H54 (cell line): ENCODE measurements around the gene NUDT13.

ENCODE experiments used
- DNase-seq: peaks from one replicate; pipeline ENCODE4 v3.0.0; 2011; ENCODE audit warnings: low spot score, mixed read lengths; ENCODE audit not compliant: insufficient read length
- FAIRE-seq: peaks from 3 replicates; lab custom pipeline; 2011; peaks lifted over from hg19 to GRCh38; lab: Jason Lieb, UNC
- POLR2A ChIP-seq: IDR thresholded peaks from 2 replicates; pipeline ENCODE4 v1.6.1; 2011; ENCODE audit warnings: low read depth, mild to moderate bottlenecking, low read length

NUDT13 gene

DNA sequence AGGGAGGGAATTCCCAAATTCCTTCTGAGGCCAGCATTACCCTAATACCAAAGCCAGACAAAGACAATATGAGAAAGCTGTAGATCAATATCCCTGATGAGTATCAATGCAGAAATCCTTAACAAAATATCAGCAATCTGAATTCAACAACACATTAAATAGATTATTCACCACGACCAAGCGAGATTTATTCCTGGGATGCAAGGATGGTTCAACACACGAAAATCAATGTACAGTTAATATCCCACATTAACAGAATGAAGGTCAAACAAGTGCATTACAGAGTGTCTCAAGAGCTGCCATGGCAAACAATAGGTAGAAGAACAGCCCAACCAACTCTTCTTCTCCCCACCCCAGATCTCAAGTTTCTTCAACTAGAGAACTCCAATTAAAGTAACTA is 51.4 kb downstream of the NUDT13 start:
- no peak for TF ChIP-seq POLR2A
- FAIRE-seq (peak; percentile 85), DNase-seq (no peak)

DNA sequence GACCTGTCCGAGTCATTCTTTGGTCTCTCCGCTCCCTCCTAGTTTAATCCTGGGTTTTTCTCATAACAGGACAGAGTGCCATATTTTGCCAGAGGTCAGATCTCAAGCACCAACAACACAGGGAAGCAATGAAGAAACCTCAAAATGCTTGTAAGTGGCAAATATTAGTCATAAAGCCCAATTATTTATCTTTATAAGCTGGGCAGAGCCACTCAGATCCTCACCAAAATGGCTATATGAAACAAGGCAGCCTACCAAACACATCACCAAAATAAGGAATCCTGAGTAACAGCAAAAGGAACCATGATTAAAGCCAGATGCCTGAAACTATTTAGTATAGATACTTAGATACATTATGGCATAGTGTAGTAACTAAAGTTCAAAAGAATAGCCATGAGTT is 52.8 kb downstream of the NUDT13 start:
- no peak for FAIRE-seq

DNA sequence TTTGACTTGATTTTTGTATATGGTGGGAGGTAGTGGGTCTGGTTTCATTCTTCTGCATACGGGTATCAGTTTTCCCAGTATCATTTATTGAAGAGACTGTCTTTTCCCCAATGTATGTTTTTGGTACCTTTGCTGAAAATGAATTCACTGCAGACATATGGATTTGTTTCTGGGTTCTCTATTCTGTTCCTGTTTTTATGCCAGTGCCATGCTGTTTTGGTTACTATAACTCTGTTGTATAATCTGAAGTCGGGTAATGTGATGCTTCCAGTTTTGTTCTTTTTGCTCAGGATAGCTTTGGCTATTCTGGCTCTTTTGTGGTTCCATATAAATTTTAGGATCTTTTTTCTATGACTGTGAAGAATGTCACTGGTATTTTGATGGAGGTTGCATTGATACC is 56.7 kb downstream of the NUDT13 start:
- TF ChIP-seq POLR2A, result no peak
- DNase-seq (no peak), FAIRE-seq (no peak)

More for the DNA sequence above, 52.8 kb downstream of the NUDT13 start:
- no peak for TF ChIP-seq POLR2A
- no peak for DNase-seq

DNA sequence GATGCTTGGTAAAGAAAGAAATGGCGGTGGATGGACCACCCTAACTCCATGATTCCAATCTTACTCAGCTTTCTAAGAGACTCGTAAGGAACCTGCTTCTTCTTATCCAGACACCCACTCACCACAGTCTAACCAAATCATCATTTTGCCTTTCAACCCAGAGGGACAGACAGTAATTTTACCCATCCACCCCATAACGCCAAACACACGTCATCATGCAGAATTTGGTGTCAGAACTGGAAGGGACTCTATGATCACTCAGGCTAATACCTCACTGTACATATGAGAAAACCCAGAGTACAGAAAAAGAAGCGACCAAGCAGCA is 57.2 kb downstream of the NUDT13 start:
- DNase-seq (no peak), FAIRE-seq (no peak)
- no peak for TF ChIP-seq POLR2A

DNA sequence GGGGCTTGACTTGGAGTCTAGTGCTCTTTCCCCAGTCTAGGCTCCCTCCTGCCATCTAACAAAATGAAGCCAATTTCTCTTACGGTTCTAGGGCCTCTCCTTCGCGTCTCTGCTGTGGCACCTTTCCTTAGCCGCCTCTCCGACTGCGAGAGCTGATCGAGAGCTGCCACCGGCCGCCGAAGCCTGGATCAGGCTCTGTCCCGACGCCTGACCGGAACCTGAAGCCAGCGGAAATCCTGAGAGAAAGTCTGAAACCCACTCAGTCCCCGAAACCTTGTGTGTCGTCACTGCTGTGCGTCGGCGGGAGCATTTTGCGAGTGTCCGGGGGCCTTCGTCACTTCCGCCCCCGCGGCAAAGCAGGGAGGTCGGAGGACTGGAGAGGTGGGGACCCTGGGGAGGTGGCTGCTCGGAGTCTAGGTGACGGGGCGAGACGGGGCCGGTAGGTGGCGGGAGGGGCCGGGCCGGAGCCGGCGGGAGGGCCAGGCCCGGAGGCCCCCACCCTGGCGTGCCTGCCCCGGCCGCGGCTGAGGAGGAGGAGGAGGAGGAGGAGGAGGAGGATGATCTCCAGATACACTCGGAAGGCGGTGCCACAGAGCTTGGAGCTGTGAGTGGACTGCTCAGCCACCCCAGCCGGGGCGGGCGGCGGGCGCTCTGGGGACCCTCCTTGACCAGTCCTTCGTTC is 57.7 kb downstream of the NUDT13 start, which contains the start of the genes ECD and FAM149B1:
Gene ECD (minus strand): TSS at position 226 of the 682 bp plus-strand sequence. CDS start 4,071 bp downstream, outside the sequence.
Gene FAM149B1 (plus strand): TSS at position 337 of the 682 bp plus-strand sequence. CDS start 221 bp downstream, at position 558.
- peak; percentile 90 for TF ChIP-seq POLR2A
- DNase-seq (peak; percentile 84), FAIRE-seq (peak; percentile 99)

DNA sequence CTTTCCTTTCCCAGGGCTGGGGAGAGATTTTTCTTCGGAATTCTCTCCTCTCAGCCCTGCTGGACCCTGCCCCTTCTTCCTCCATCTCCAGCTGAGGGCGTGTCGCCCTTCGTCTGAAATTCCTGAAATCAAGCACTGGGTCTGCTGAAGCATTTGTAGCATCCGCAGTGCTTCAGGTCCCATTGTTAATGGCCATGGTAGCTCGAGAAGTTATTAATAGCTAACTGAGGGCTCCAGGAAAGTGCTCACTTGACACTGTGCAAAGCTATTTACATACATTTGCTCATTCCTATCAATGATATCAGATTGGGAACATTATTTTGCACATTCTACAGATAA is 58.2 kb downstream of the NUDT13 start:
- FAIRE-seq, result no peak
- no peak for DNase-seq
- no peak for TF ChIP-seq POLR2A

DNA sequence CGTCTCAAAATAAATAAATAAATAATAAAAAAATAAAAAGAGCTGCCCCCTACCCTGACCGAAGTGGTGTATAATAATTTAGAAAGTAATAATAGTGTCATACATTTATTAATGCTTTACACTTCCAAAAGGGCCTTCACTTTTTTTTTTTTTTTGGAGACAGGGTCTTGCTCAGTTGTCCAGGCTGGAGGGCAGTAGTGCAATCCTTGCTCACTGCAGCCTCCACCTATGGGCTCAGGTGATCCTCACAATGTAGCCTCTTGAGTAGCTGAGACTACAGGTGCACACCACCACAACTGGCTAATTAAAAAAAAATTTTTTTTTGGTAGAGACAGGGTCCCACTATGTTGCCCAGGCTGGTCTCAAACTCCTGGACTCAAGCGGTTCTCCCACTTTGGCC is 59.1 kb downstream of the NUDT13 start:
- DNase-seq, result no peak
- FAIRE-seq, result no peak
- TF ChIP-seq POLR2A, result no peak

DNA sequence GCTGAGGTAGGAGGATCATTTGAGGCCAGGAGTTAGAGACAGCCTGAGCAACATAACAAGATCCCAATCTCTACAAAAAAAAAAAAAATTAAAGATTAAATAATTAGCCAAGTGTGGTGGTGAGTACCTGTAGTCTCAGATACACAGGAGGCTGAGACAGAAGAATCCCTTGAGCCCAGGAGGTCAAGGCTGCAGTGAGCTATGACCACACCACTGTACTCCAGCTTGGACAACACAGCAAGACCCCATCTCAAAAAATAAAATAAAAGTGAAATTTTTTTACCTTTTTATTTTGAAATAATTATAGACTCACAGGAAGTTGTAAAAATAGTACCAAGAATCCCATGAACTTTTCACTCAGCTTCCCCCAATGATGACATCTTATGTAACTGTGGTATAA is 62.6 kb downstream of the NUDT13 start:
- DNase-seq (no peak), FAIRE-seq (no peak)
- no peak for TF ChIP-seq POLR2A

DNA sequence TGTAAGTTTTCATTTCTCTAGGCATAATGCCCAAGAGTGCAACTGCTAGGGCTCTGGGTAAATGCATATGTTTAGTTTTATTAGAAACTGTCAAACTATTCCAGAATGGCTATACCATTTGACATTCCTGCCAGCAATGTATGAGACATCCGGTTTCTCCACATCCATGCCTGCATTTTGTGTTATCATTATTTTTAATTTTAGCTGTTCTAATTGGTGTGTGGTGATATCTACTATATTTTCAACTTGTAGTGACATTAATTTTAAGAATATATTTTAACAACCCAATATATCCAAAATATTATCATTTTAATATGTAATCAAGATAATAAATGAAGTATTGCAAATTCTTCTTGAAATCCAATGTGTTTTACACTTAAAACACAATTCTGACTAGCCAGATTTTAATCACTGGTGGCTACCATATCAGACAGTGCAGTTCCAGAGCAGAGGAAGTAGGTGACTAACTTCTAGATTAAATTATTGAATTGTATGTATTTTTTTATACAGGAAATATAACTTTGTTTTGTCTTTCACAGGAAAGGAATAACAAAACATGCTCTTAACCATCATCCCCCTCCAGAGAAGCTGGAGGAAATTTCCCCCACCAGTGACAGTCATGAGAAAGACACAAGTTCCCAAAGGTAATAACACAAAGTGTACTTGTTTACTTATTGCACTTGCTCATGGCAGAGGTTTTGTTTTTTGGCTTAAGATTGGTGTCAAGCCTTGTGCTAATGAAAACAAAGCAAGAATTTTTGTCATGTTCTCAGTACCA is 64.1 kb downstream of the NUDT13 start:
- TF ChIP-seq POLR2A, result no peak
- peak; percentile 53 for FAIRE-seq
- DNase-seq, result no peak
